ENCODE results near the gene CRYBA4.

The CRYBA4 gene

DNA sequence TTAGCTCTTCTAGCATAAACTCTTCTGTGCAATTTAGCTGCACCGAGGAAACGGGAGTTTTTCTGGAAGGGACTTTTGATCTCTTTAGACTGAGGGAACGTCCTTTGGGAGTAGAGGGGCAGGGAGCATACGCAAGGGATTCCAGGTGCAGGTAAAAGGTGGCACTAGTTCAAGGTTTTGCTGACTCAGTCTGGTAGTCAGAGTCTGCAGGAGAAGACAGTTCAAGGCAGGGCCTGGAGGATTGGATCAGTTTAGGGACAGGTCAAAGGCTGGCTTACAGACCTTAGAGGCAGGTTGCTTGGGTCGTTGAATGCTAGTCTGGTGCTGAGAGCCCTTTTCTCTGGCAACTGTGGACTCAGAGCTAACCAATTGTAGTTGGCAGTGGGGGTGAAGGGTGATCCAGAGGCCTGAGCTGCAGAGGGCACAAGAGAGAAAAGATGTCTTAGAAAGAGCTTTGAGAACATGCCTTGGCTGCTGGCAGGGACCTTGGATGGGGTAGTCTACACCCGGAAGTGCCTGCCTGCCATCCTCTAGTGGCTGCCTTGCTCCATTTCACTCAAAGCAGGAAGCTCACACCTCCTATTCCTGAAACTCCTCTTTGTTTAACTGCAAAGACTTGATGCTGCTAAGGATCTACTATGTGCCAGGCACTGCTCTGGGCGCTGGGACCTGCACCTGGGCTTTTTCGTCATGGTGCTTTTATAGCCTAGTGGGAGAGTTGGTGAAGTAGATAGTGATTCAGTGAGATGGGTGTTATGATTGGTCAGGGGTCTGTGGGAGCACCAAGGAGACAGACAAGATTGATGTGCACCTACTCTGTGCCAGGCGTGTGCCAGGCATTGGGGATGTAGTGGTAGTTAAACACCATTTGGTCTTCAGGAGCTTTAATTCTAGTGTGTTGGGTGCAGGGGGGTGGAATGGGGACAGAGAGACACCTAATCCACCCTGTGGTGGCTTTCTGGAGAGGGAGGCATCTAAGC lies 52.7 kb downstream of the CRYBA4 start:
- TF ChIP-seq, protein P1, sequence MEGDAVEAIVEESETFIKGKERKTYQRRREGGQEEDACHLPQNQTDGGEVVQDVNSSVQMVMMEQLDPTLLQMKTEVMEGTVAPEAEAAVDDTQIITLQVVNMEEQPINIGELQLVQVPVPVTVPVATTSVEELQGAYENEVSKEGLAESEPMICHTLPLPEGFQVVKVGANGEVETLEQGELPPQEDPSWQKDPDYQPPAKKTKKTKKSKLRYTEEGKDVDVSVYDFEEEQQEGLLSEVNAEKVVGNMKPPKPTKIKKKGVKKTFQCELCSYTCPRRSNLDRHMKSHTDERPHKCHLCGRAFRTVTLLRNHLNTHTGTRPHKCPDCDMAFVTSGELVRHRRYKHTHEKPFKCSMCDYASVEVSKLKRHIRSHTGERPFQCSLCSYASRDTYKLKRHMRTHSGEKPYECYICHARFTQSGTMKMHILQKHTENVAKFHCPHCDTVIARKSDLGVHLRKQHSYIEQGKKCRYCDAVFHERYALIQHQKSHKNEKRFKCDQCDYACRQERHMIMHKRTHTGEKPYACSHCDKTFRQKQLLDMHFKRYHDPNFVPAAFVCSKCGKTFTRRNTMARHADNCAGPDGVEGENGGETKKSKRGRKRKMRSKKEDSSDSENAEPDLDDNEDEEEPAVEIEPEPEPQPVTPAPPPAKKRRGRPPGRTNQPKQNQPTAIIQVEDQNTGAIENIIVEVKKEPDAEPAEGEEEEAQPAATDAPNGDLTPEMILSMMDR (IDR thresholded peaks at IDR 0.05; ENCODE audit: low read depth, low read length), result no peak
- peaks cover 4% of the 10 kb centered on the region for H3K4me1 ChIP-seq
- H3K4me3 ChIP-seq (ENCODE audit: low read depth, low read length), result no peak overlapping the region; the same call in 1 of the 2 replicates
- no peak for DNase-seq
- H3K36me3 ChIP-seq, result no peaks in the 10 kb centered on the region
- no peaks in the 10 kb centered on the region for H3K9me3 ChIP-seq
- no peaks in the 10 kb centered on the region for H3K27me3 ChIP-seq

- Histone ChIP-seq H3K27me3 (no peaks in the 10 kb centered on the region), H3K4me1 (peaks cover 4% of the 10 kb centered on the region; the same call in 1 of the 2 replicates), H3K4me3 (ENCODE audit: low read depth, low read length) (no peak overlapping the region), H3K9me3 (no peaks in the 10 kb centered on the region), H3K36me3 (no peaks in the 10 kb centered on the region)
- TF ChIP-seq, protein P1 (IDR thresholded peaks at IDR 0.05; ENCODE audit: low read depth, low read length), result no peak
- DNase-seq, result no peak
These were observed 54.0 kb downstream of the CRYBA4 start for GRCh38 chr22:26675687-26676268.

- DNase-seq, result no peak
- no peak overlapping the region for H3K4me3 ChIP-seq (ENCODE audit: low read depth, low read length)
- H3K36me3 ChIP-seq, result no peaks in the 10 kb centered on the region
- no peaks in the 10 kb centered on the region for H3K27me3 ChIP-seq
- TF ChIP-seq, protein P1 (IDR thresholded peaks at IDR 0.05; ENCODE audit: low read depth, low read length), result no peak
- H3K9me3 ChIP-seq, result no peaks in the 10 kb centered on the region
- H3K4me1 ChIP-seq, result peaks cover 1% of the 10 kb centered on the region; the same call in 1 of the 2 replicates
These were observed 55.5 kb downstream of the CRYBA4 start for GRCh38 chr22:26677217-26677616.

DNA sequence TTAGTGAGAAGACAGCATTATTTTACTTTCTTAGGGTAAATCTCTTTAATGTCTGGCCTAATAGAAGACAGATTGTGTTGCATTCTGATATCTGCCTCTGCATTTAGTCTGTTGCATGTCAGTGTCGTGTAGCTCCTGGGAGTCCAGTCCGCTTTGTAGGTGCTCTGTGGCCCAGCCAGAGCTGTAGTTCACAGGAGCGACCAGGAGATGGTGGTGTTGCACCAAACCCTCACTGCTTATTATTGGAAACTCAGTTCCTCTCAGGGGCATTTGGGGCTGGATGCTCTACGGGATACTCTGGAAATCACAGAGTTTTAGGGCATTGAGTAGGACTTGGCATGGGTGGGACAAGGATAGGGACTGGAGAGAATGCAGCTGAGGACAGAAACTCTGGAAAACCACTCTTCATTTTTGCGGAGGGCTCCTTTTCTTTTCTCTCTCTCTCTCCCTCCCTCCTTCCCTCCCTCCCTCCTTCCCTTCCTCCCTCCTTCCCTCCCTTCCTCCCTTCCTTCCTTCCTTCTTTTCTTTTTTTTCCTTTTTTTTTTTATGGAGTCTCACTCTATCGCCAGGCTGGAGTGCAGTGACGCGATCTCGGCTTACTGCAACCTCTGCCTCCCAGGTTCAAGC lies 57.4 kb downstream of the CRYBA4 start:
- DNase-seq, result peak; percentile 77
- no peak overlapping the region for H3K4me3 ChIP-seq (ENCODE audit: low read depth, low read length)
- no peaks in the 10 kb centered on the region for H3K27me3 ChIP-seq
- no peaks in the 10 kb centered on the region for H3K4me1 ChIP-seq
- no peaks in the 10 kb centered on the region for H3K9me3 ChIP-seq
- H3K36me3 ChIP-seq, result no peaks in the 10 kb centered on the region
- TF ChIP-seq, protein P1 (IDR thresholded peaks at IDR 0.05; ENCODE audit: low read depth, low read length), result peak; percentile 98
